H1 (cell line): ENCODE data around the gene NUTM1. TPM values are rescaled to one million over a fixed set of nuclear protein-coding genes. Genes with fewer than 3 reads are reported as not detected.

Source experiments
- CTCF ChIA-PET: fragments of 300-600 bp; sonication (Branson Sonifier 250); formaldehyde crosslinking; loops from one replicate; lab custom pipeline; 2021; ENCODE audit not compliant: partially characterized antibody; lab: Charles Lee
- POLR2A ChIA-PET: fragments of 300-600 bp; sonication (Branson Sonifier 250); formaldehyde crosslinking; loops from one replicate; lab custom pipeline; 2021; ENCODE audit warnings: inconsistent platforms; ENCODE audit not compliant: partially characterized antibody; lab: Charles Lee
- DNase-seq, 2 experiments: peaks; one replicate each; pipeline versions ENCODE4 v3.0.0 to v3.0.0-alpha.2; 2010 to 2022; ENCODE audit warnings: low spot score in 2 of 2, low read depth in 1 of 2, mixed read lengths in 1 of 2
- FAIRE-seq: peaks from 2 replicates; lab custom pipeline; 2011; peaks lifted over from hg19 to GRCh38; lab: Jason Lieb, UNC
- H2AFZ ChIP-seq: 2 replicates; pipeline ENCODE4 v1.8.1; 2012; ENCODE audit warnings: low read length, inconsistent platforms
- H2AK5ac ChIP-seq: 2 replicates; pipeline ENCODE4 v1.6.1; 2013; ENCODE audit warnings: low read depth, low read length
- H2BK120ac ChIP-seq: replicated peaks from 2 replicates; pipeline ENCODE3; 2013; ENCODE audit warnings: low read depth, low read length, inconsistent platforms
- H2BK12ac ChIP-seq: 2 replicates; pipeline ENCODE4 v1.6.1; 2013; ENCODE audit warnings: low read depth, low read length
- H2BK15ac ChIP-seq: 2 replicates; pipeline ENCODE4 v1.6.1; 2013; ENCODE audit warnings: low read length
- H2BK20ac ChIP-seq: 2 replicates; pipeline ENCODE4 v1.6.1; 2013; ENCODE audit warnings: low read length
- H2BK5ac ChIP-seq: 2 replicates; pipeline ENCODE4 v1.6.1; 2013; ENCODE audit warnings: low read depth, low read length
- H3K14ac ChIP-seq: 2 replicates; pipeline ENCODE4 v1.6.1; 2013; ENCODE audit warnings: inconsistent platforms; ENCODE audit not compliant: insufficient read length
- H3K18ac ChIP-seq: 2 replicates; pipeline ENCODE4 v1.6.1; 2013; ENCODE audit warnings: low read length; ENCODE audit errors: extremely low read depth
- H3K23ac ChIP-seq: 2 replicates; pipeline ENCODE4 v1.6.1; 2013; ENCODE audit warnings: inconsistent platforms; ENCODE audit not compliant: insufficient read length
- H3K23me2 ChIP-seq: 2 replicates; pipeline ENCODE4 v1.6.1; 2013; ENCODE audit warnings: low read depth, low read length
- H3K27ac ChIP-seq: 2 replicates; pipeline ENCODE4 v1.6.1; 2011; ENCODE audit warnings: low read depth, low read length, inconsistent platforms
- H3K27me3 ChIP-seq, 4 experiments: replicated peaks in 1 of 4; 1 replicate in 1 of 4; 2 replicates in 3 of 4; pipeline versions ENCODE4 v1.6.1 to v1.8.1; 2011 to 2013; ENCODE audit warnings: low read length in 3 of 4, mild to moderate bottlenecking in 3 of 4, inconsistent platforms in 2 of 4, mixed read lengths in 2 of 4, moderate library complexity in 1 of 4; ENCODE audit not compliant: control insufficient read depth in 3 of 4, insufficient read depth in 3 of 4; ENCODE audit errors: extremely low read depth in 1 of 4
- H3K36me3 ChIP-seq, 4 experiments: 2 replicates each; pipeline versions ENCODE4 v1.6.1 to v1.8.1; 2011 to 2013; ENCODE audit warnings: mild to moderate bottlenecking in 4 of 4, low read length in 3 of 4, moderate library complexity in 2 of 4, control low read depth in 1 of 4, inconsistent platforms in 1 of 4; ENCODE audit not compliant: insufficient read depth in 4 of 4, control insufficient read depth in 2 of 4
- H3K4ac ChIP-seq: replicated peaks from 2 replicates; pipeline ENCODE3; 2013; ENCODE audit warnings: low read length, low read depth, mixed read lengths, inconsistent platforms; ENCODE audit not compliant: insufficient read length
- H3K4me1 ChIP-seq, 4 experiments: replicated peaks in 1 of 4; 1 replicate in 1 of 4; 2 replicates in 3 of 4; pipeline versions ENCODE4 v1.6.1 to v1.8.1; 2011 to 2013; ENCODE audit warnings: low read length in 3 of 4, inconsistent platforms in 2 of 4, mixed read lengths in 1 of 4; ENCODE audit not compliant: insufficient read depth in 4 of 4, control insufficient read depth in 3 of 4
- H3K4me2 ChIP-seq, 2 experiments: 2 replicates each; pipeline versions ENCODE4 v1.6.1 to v1.8.1; 2011 to 2013; ENCODE audit warnings: low read depth in 2 of 2, low read length in 2 of 2, control low read depth in 1 of 2, inconsistent platforms in 1 of 2, mild to moderate bottlenecking in 1 of 2; ENCODE audit not compliant: insufficient read depth in 1 of 2
- H3K4me3 ChIP-seq, 4 experiments: fragments of 200-600, 300-600 bp in 1 of 4; sonication (generic), shearing (Covaris generic), sonication (Bioruptor Twin) in 1 of 4; 2 replicates each; pipeline versions ENCODE4 v1.5.1 to v1.8.1; 2011 to 2016; ENCODE audit warnings: low read length in 4 of 4, low read depth in 3 of 4, control low read depth in 2 of 4, inconsistent platforms in 2 of 4, mild to moderate bottlenecking in 2 of 4, mixed read lengths in 1 of 4, moderate library complexity in 1 of 4; ENCODE audit not compliant: insufficient read depth in 2 of 4; ENCODE audit errors: extremely low read depth in 1 of 4
- H3K56ac ChIP-seq: replicated peaks from 2 replicates; pipeline ENCODE3; 2013; ENCODE audit warnings: low read depth, mild to moderate bottlenecking, mixed read lengths, low read length, inconsistent platforms; ENCODE audit not compliant: insufficient read length
- H3K79me1 ChIP-seq: 2 replicates; pipeline ENCODE4 v1.6.1; 2013; ENCODE audit warnings: low read depth, low read length, control low read depth
- H3K79me2 ChIP-seq, 2 experiments: 2 replicates each; pipeline versions ENCODE4 v1.6.1 to v1.8.1; 2012 to 2013; ENCODE audit warnings: low read length in 2 of 2, mild to moderate bottlenecking in 2 of 2, inconsistent platforms in 1 of 2; ENCODE audit not compliant: insufficient read depth in 2 of 2, control insufficient read depth in 1 of 2
- H3K9ac ChIP-seq, 4 experiments: replicated peaks in 1 of 4; 1 replicate in 1 of 4; 2 replicates in 3 of 4; pipeline versions ENCODE4 v1.6.1 to v1.8.1; 2011 to 2013; ENCODE audit warnings: low read depth in 3 of 4, low read length in 3 of 4, control low read depth in 2 of 4, mild to moderate bottlenecking in 2 of 4, moderate library complexity in 2 of 4, inconsistent platforms in 1 of 4; ENCODE audit errors: extremely low read depth in 1 of 4
- H3K9me3 ChIP-seq, 2 experiments: 2 replicates each; pipeline versions ENCODE4 v1.6.1 to v1.8.1; 2012 to 2013; ENCODE audit warnings: mild to moderate bottlenecking in 2 of 2, moderate library complexity in 2 of 2, control low read depth in 1 of 2, inconsistent platforms in 1 of 2, low read depth in 1 of 2, low read length in 1 of 2, mixed read lengths in 1 of 2; ENCODE audit not compliant: insufficient read depth in 2 of 2
- H4K20me1 ChIP-seq, 2 experiments: replicated peaks in 1 of 2; 2 replicates each; pipeline versions ENCODE3 to v1.8.1; 2011 to 2013; ENCODE audit warnings: inconsistent platforms in 2 of 2, low read length in 2 of 2, mild to moderate bottlenecking in 1 of 2; ENCODE audit not compliant: insufficient read depth in 2 of 2, control insufficient read depth in 1 of 2
- H4K5ac ChIP-seq: 2 replicates; pipeline ENCODE4 v1.6.1; 2013; ENCODE audit warnings: low read length, low read depth, mixed read lengths, inconsistent platforms; ENCODE audit not compliant: insufficient read length
- H4K8ac ChIP-seq: 2 replicates; pipeline ENCODE4 v1.8.0; 2013; ENCODE audit warnings: mild to moderate bottlenecking, moderate library complexity, low read length, inconsistent platforms; ENCODE audit not compliant: insufficient read depth; ENCODE audit errors: extremely low read depth
- H4K91ac ChIP-seq: replicated peaks from 2 replicates; pipeline ENCODE3; 2013; ENCODE audit warnings: low read length, mixed read lengths, inconsistent platforms; ENCODE audit not compliant: insufficient read length
- ATF2 ChIP-seq: IDR thresholded peaks from 2 replicates; pipeline ENCODE4 v1.6.1; 2012; ENCODE audit warnings: low read length, inconsistent platforms
- CBX8 ChIP-seq: fragments of 300-800, 300-1000 bp; sonication (generic); IDR thresholded peaks from 2 replicates; pipeline ENCODE4 v1.7.1; 2016; ENCODE audit warnings: low read depth, low read length, borderline replicate concordance
- EP300 ChIP-seq, 2 experiments: IDR thresholded peaks; 1 replicate in 1 of 2; 2 replicates in 1 of 2; pipeline ENCODE4 v1.6.1; 2011 to 2012; ENCODE audit warnings: low read depth in 2 of 2, low read length in 2 of 2, mild to moderate bottlenecking in 2 of 2, borderline replicate concordance in 1 of 2, inconsistent platforms in 1 of 2, moderate library complexity in 1 of 2
- JUN ChIP-seq: IDR thresholded peaks from 2 replicates; pipeline ENCODE4 v1.6.1; 2011; ENCODE audit warnings: low read depth, mild to moderate bottlenecking, improper control_type of control experiment, low read length
- RXRA ChIP-seq: IDR thresholded peaks from 2 replicates; pipeline ENCODE4 v1.6.1; 2011; ENCODE audit warnings: low read depth, mild to moderate bottlenecking, low read length, moderate library complexity; ENCODE audit not compliant: insufficient read depth
- SAP30 ChIP-seq: fragments of 300-600 bp; sonication (generic); IDR thresholded peaks from 2 replicates; pipeline ENCODE4 v1.7.1; 2012; ENCODE audit warnings: low read length, moderate library complexity, mild to moderate bottlenecking, inconsistent platforms; ENCODE audit not compliant: insufficient read depth, insufficient replicate concordance
- TAF1 ChIP-seq: IDR thresholded peaks from 2 replicates; pipeline ENCODE4 v1.6.1; 2011; ENCODE audit warnings: mild to moderate bottlenecking, low read depth, low read length
- TBP ChIP-seq: IDR thresholded peaks from 2 replicates; pipeline ENCODE4 v1.6.1; 2011; ENCODE audit warnings: low read depth, low read length, improper control_type of control experiment
- YY1 ChIP-seq: IDR thresholded peaks from 2 replicates; pipeline ENCODE4 v1.6.1; 2011; ENCODE audit warnings: low read depth, mild to moderate bottlenecking, low read length
- WGBS, 2 experiments: shearing (Covaris generic) in 1 of 2; methylation state at CpG; one replicate each; pipeline versions ENCODE4 v1.1.6 to v1.1.7; 2013 to 2015; ENCODE audit warnings: low lambda C conversion rate in 2 of 2, mixed read lengths in 2 of 2, inconsistent platforms in 1 of 2, low coverage in 1 of 2, missing lambda C conversion rate in 1 of 2; ENCODE audit not compliant: insufficient replicate concordance in 2 of 2, insufficient coverage in 1 of 2, insufficient read length in 1 of 2; ENCODE audit errors: extremely low coverage in 1 of 2, missing lambda C conversion rate in 1 of 2; 5-methylcytosine and 5-hydroxymethylcytosine counted together
- polyA plus RNA-seq, 7 experiments: library from polyadenylated mRNA; depleted of rRNA in 3 of 7; stranded (reverse) in 5 of 7; unstranded in 2 of 7; fragments of >200 nt in 5 of 7; fragments of 200-250 nt in 2 of 7; gene quantifications; 1 replicate in 5 of 7; 2 replicates in 1 of 7; 4 replicates in 1 of 7; pipeline versions ENCODE4 v1.2.1 to v1.2.3, GENCODE V29; 2011 to 2013; ENCODE audit warnings: missing spikeins in 2 of 7, mixed read lengths in 2 of 7
- total RNA-seq: library from RNA; stranded (reverse); fragmentation: NEBNext Ultra II Directional; extraction: Animal tissue kit (Norgen Biotek cat#: 25700); gene quantifications from 2 replicates; pipeline ENCODE4 v1.2.1, GENCODE V29; 2021

NUTM1 gene
- total and polyA plus RNA-seq, 2 of the 8 experiments (the other 6 are each of a cell fraction or from before 2014, with no cell fraction given) = 0.39 to 0.60 TPM

DNA sequence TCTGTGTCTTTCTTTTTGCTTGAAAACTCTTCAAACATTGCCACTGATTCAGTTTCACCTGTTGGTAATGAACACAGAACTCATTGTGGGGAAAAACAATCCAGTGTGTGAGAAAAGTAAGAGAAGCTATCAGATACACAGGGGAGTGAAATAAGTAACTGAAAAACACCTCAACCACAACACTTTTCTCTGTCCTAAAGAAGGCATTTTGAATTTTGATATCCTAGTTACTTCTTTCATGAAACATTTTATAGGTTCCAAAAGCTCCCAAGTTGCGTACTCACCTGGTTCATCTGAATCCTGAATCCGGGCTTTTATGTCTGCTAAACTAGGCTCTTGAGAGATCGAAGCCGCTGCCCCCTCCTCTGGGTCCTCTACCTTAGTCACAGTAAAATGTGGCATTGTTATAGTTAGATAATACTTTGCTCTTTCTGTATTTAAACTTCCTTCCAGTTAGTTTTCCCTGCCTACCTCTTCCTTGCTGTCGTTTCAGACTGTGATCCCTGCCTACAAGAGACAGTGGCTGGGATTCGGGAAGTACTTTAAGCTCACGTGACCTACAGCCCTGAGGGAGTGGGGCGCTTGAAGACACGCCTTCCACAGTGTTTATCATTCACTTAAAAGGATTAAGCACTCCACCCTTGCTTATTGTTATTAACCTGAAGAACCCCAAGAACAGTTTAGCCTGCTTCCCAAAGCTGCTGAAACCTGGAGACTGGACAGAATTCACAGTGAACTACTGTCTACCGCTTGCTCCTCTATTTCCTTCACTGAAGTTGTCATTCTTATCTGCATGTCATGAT lies 24.6 kb upstream of the NUTM1 start:
- H3K4me3 ChIP-seq = peak overlapping the region; percentile 35 to 61 (median 47)
- no peak overlapping the region for H3K56ac ChIP-seq
- H4K5ac ChIP-seq = no peak overlapping the region
- no peak overlapping the region for H4K8ac ChIP-seq
- ChIA-PET CTCF (interaction anchor here (0.8 to 1.7 kb wide), 4 partner anchors 10 to 85 kb away, joined by 3 to 6 read pairs (median 4); partner anchors contain the start of gene SLC12A6), POLR2A (interaction anchor here (0.9 to 1.4 kb wide), 5 partner anchors 9 to 93 kb away, joined by 3 to 6 read pairs (median 4); partner anchors contain the start of genes NOP10 and NUTM1)
- H3K36me3 ChIP-seq = 0 out of 8 replicates have a peak, but pooled peaks cover 0 to 4% (median 0%) of the 10 kb centered on the region in 4 experiments
- FAIRE-seq (peak; percentile 24), DNase-seq (peak in 1 of 2 experiments; percentile 51)
- H2BK12ac ChIP-seq = no peak overlapping the region
- H3K27ac ChIP-seq = no peak overlapping the region
- H3K18ac ChIP-seq = no peak overlapping the region; the same call in 1 of the 2 replicates
- H2BK5ac ChIP-seq = peak overlapping the region; percentile 19; the same call in 1 of the 2 replicates
- H3K4me2 ChIP-seq = peak overlapping the region; percentile 66 to 71
- no peaks in the 10 kb centered on the region; the same call in 1 of the 2 replicates for H3K23me2 ChIP-seq
- H3K9me3 ChIP-seq = peaks cover 4 to 5% of the 10 kb centered on the region in 2 experiments; a peak in 1 of 4 replicates
- no peaks in the 10 kb centered on the region for H3K27me3 ChIP-seq
- H3K9ac ChIP-seq = peak overlapping the region in 3 of 4 experiments; percentile 26 to 55 (median 32); a peak in 3 of 7 replicates
- H4K91ac ChIP-seq = no peak overlapping the region
- no peaks in the 10 kb centered on the region for H4K20me1 ChIP-seq
- H3K14ac ChIP-seq = no peak overlapping the region
- WGBS, 2 experiments = 23% methylated on average over 10 of the region's 10 CpGs; no CpG with 5 or more reads in 1 of the 2 experiments
- H3K4me1 ChIP-seq = peaks cover 0 to 4% (median 0%) of the 10 kb centered on the region in 4 experiments; a peak in 2 of 7 replicates
- H2BK20ac ChIP-seq = no peak overlapping the region
- no peak overlapping the region for H3K4ac ChIP-seq
- H2AFZ ChIP-seq = peak overlapping the region; percentile 62
- H2AK5ac ChIP-seq = no peak overlapping the region
- H2BK120ac ChIP-seq = no peak overlapping the region
- no peaks in the 10 kb centered on the region for H3K79me2 ChIP-seq
- H2BK15ac ChIP-seq = 0 out of 2 replicates have a peak overlapping the region, but pooled peaks have one; percentile 63
- H3K79me1 ChIP-seq = no peaks in the 10 kb centered on the region
- H3K23ac ChIP-seq = no peak overlapping the region
- TF ChIP-seq ATF2 = no peak
- TF ChIP-seq TBP = peak; percentile 54; the same call in 1 of the 2 replicates
- TF ChIP-seq YY1 = no peak
- TF ChIP-seq RXRA = no peak
- no peak for TF ChIP-seq JUN
- TF ChIP-seq SAP30 = no peak
- TF ChIP-seq EP300 (IDR thresholded peaks at IDR 0.05; ENCODE audit: borderline replicate concordance in 1 of 2, low read depth in 2 of 2, low read length in 2 of 2) = no peak
- peak; percentile 59 for TF ChIP-seq TAF1
- no peak for TF ChIP-seq CBX8
